ENCODE results near the gene SEBOX. TPM values are rescaled to one million over a fixed set of nuclear protein-coding genes. Genes with fewer than 3 reads are reported as not detected.

The SEBOX gene
- total and polyA plus RNA-seq, 2 donors (not counting 1 experiment from before 2014, with no cell fraction given): not detected

DNA sequence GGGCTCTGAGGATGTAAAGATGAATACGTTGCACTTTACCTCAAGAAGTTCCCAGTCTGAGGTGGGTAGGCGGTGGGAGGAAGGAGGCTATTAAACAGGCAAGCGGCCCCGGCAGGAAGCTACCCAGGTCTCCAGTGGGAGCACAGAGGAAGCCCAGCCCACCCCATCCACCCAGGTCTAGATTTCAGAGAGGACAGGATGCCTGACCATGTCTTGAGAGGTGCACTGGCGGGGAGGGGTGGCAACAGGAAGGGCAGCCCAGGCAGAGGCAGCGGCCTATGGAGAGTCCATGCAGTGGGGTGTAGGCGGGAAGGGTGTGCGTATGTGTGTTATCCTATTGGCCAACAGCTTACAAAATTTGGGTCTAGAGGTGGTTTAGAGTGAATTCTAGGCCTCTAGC, 20.4 kb upstream of the SEBOX start:
- peaks cover 0 to 32% (median 2%) of the 10 kb centered on the region in 4 experiments for H3K27me3 ChIP-seq (replicated peaks in 1 of 4; ENCODE audit: control extremely low read depth in 1 of 4, control insufficient read depth in 3 of 4, insufficient read depth in 4 of 4, low read length in 3 of 4)
- H3K4me3 Mint-ChIP-seq: peak overlapping the region; percentile 92
- H3K4me2 ChIP-seq (replicated peaks; ENCODE audit: low read depth, low read length, poor library complexity, severe bottlenecking): peak overlapping the region; percentile 92
- DNase-seq (no peak), ATAC-seq (ENCODE audit: low read depth) (no peak)
- peaks cover 12% of the 10 kb centered on the region for H4K20me1 ChIP-seq (ENCODE audit: control insufficient read depth, insufficient read depth, low read length, poor library complexity, severe bottlenecking)
- peaks cover 3 to 19% of the 10 kb centered on the region in 2 experiments for H3K36me3 ChIP-seq (replicated peaks in 1 of 2; ENCODE audit: control extremely low read depth in 1 of 2, control insufficient read depth in 1 of 2, extremely low read depth in 1 of 2, insufficient read depth in 2 of 2, low read length in 1 of 2)
- peaks cover 0 to 4% (median 0%) of the 10 kb centered on the region in 3 donors for H3K9me3 ChIP-seq (ENCODE audit: control extremely low read depth in 1 of 3, control insufficient read depth in 2 of 3, insufficient read depth in 1 of 3, low read length in 2 of 3)
- TF ChIP-seq EZH2 (IDR thresholded peaks at IDR 0.05; ENCODE audit: borderline replicate concordance, insufficient read depth, low read depth, low read length, poor library complexity, severe bottlenecking): no peak
- TF ChIP-seq, protein P1, sequence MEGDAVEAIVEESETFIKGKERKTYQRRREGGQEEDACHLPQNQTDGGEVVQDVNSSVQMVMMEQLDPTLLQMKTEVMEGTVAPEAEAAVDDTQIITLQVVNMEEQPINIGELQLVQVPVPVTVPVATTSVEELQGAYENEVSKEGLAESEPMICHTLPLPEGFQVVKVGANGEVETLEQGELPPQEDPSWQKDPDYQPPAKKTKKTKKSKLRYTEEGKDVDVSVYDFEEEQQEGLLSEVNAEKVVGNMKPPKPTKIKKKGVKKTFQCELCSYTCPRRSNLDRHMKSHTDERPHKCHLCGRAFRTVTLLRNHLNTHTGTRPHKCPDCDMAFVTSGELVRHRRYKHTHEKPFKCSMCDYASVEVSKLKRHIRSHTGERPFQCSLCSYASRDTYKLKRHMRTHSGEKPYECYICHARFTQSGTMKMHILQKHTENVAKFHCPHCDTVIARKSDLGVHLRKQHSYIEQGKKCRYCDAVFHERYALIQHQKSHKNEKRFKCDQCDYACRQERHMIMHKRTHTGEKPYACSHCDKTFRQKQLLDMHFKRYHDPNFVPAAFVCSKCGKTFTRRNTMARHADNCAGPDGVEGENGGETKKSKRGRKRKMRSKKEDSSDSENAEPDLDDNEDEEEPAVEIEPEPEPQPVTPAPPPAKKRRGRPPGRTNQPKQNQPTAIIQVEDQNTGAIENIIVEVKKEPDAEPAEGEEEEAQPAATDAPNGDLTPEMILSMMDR (IDR thresholded peaks at IDR 0.05): no peak
- H3K27ac Mint-ChIP-seq: no peak overlapping the region
- peaks cover 27% of the 10 kb centered on the region for H3K27me3 Mint-ChIP-seq
- peaks cover 26% of the 10 kb centered on the region for H3K4me1 Mint-ChIP-seq
- no peak overlapping the region for H2AFZ ChIP-seq (ENCODE audit: insufficient read depth, low read depth, low read length, poor library complexity, severe bottlenecking)
- H3K9ac ChIP-seq (ENCODE audit: low read length): peak overlapping the region; percentile 65
- peaks cover 16 to 20% of the 10 kb centered on the region in 2 donors for H3K4me1 ChIP-seq (ENCODE audit: control insufficient read depth in 2 of 2, insufficient read depth in 2 of 2, low read length in 2 of 2)
- 42% methylated on average over 5 of the region's 8 CpGs for WGBS (ENCODE audit: insufficient coverage)
- H3K79me2 ChIP-seq (ENCODE audit: control insufficient read depth, insufficient read depth, low read length): peaks cover 8% of the 10 kb centered on the region
- H3K9me3 Mint-ChIP-seq (ENCODE audit: insufficient read depth): no peaks in the 10 kb centered on the region
- no peak overlapping the region for H3K27ac ChIP-seq (ENCODE audit: low read length in 2 of 2)
- intact Hi-C loops (cut with micrococcal nuclease): loop anchor here (2.0 kb wide), 1 partner anchor 15 kb away; the partner anchor contains the start of genes SARM1 and VTN
- peak overlapping the region in 4 of 5 experiments; percentile 42 to 74 (median 60) for H3K4me3 ChIP-seq (ENCODE audit: control extremely low read depth in 1 of 5, extremely low read depth in 1 of 5, insufficient read depth in 1 of 5, low read depth in 2 of 5, low read length in 4 of 5)
- CTCF ChIA-PET: interaction anchor here (0.6 to 1.6 kb wide), 3 partner anchors 31 to 116 kb away, joined by 3 to 6 read pairs (median 5); no protein-coding TSS in a partner anchor
- POLR2A ChIA-PET: no interaction called here

- peaks cover 26% of the 10 kb centered on the region for H3K4me1 Mint-ChIP-seq
- Histone ChIP-seq H3K36me3 (replicated peaks in 1 of 2; ENCODE audit: control extremely low read depth in 1 of 2, control insufficient read depth in 1 of 2, extremely low read depth in 1 of 2, insufficient read depth in 2 of 2, low read length in 1 of 2) (peaks cover 3 to 15% of the 10 kb centered on the region in 2 experiments), H3K4me2 (replicated peaks; ENCODE audit: low read depth, low read length, poor library complexity, severe bottlenecking) (peak overlapping the region; percentile 92), H3K27ac (ENCODE audit: low read length in 2 of 2) (no peak overlapping the region), H2AFZ (ENCODE audit: insufficient read depth, low read depth, low read length, poor library complexity, severe bottlenecking) (peak overlapping the region; percentile 79), H4K20me1 (ENCODE audit: control insufficient read depth, insufficient read depth, low read length, poor library complexity, severe bottlenecking) (peaks cover 14% of the 10 kb centered on the region), H3K9me3 (ENCODE audit: control extremely low read depth in 1 of 3, control insufficient read depth in 2 of 3, insufficient read depth in 1 of 3, low read length in 2 of 3) (peaks cover 0 to 4% (median under 1%) of the 10 kb centered on the region in 3 donors), H3K4me3 (ENCODE audit: control extremely low read depth in 1 of 5, extremely low read depth in 1 of 5, insufficient read depth in 1 of 5, low read depth in 2 of 5, low read length in 4 of 5) (peak overlapping the region in 4 of 5 experiments; percentile 42 to 74 (median 60)), H3K4me1 (ENCODE audit: control insufficient read depth in 2 of 2, insufficient read depth in 2 of 2, low read length in 2 of 2) (peaks cover 16 to 20% of the 10 kb centered on the region in 2 donors), H3K27me3 (replicated peaks in 1 of 4; ENCODE audit: control extremely low read depth in 1 of 4, control insufficient read depth in 3 of 4, insufficient read depth in 4 of 4, low read length in 3 of 4) (peaks cover 0 to 32% (median 2%) of the 10 kb centered on the region in 4 experiments), H3K9ac (ENCODE audit: low read length) (peak overlapping the region; percentile 65), H3K79me2 (ENCODE audit: control insufficient read depth, insufficient read depth, low read length) (peaks cover 11% of the 10 kb centered on the region)
- WGBS (ENCODE audit: insufficient coverage): 5% methylated on average over 26 of the region's 29 CpGs
- H3K4me3 Mint-ChIP-seq: peak overlapping the region; percentile 92
- TF ChIP-seq, protein P1 (IDR thresholded peaks at IDR 0.05): no peak
- no peak for TF ChIP-seq EZH2 (IDR thresholded peaks at IDR 0.05; ENCODE audit: borderline replicate concordance, insufficient read depth, low read depth, low read length, poor library complexity, severe bottlenecking)
- ATAC-seq (ENCODE audit: low read depth): no peak
- POLR2A ChIA-PET: no interaction called here
- H3K27me3 Mint-ChIP-seq: peaks cover 27% of the 10 kb centered on the region
- H3K27ac Mint-ChIP-seq: no peak overlapping the region
- intact Hi-C loops (cut with micrococcal nuclease): loop anchor here (2.0 kb wide), 1 partner anchor 14 kb away; the partner anchor contains the start of genes SARM1 and VTN
- CTCF ChIA-PET: interaction anchor here (1.1 kb wide), 1 partner anchor 32 kb away, joined by 6 read pairs; no protein-coding TSS in a partner anchor
- H3K9me3 Mint-ChIP-seq (ENCODE audit: insufficient read depth): no peaks in the 10 kb centered on the region
- DNase-seq: no peak
Observed at GRCh38 chr17:28385037-28385400, 20.0 kb upstream of the SEBOX start.

Measured in B cell (primary cell).